ENCODE results near the gene IMMT. TPM values are rescaled to one million over a fixed set of nuclear protein-coding genes. Genes with fewer than 3 reads are reported as not detected.
A peak's percentile ranks its signal among the peaks of the same experiment; 100 is the strongest.

IMMT gene
- total RNA-seq, 1 experiment from 2014 or later: 172 TPM

GRCh38 chr2:86189782-86190416 is 5.4 kb downstream of the IMMT start:
- peaks cover 34% of the 10 kb centered on the region for H3K4me1 ChIP-seq (ENCODE audit: insufficient read depth, low read length, poor library complexity, severe bottlenecking)
- ChIA-PET CTCF (no interaction called here), POLR2A (ENCODE audit: low non-redundant PET) (no interaction called here)
- TF ChIP-seq EZH2 (IDR thresholded peaks at IDR 0.05; ENCODE audit: borderline replicate concordance, low read depth, low read length, poor library complexity, severe bottlenecking) (no peak), CTCF (conservative IDR thresholded peaks at IDR 0.05; ENCODE audit: low read depth, low read length) (no peak)
- H3K27me3 ChIP-seq (replicated peaks; ENCODE audit: insufficient read depth, low read depth, low read length, poor library complexity): no peaks in the 10 kb centered on the region
- intact Hi-C loops (cut with micrococcal nuclease; ENCODE audit: unreplicated experiment): no loop called here
- H3K36me3 ChIP-seq (ENCODE audit: insufficient read depth, low read length, poor library complexity, severe bottlenecking): peaks cover 3% of the 10 kb centered on the region
- no TSS peak for BruUV-seq (replicated peaks)
- no peak for DNase-seq (ENCODE audit: low spot score)
- H3K4me3 ChIP-seq (ENCODE audit: low read depth, low read length, poor library complexity, severe bottlenecking): no peak overlapping the region
- no peaks in the 10 kb centered on the region for H3K9me3 ChIP-seq (ENCODE audit: low read depth, low read length, poor library complexity, severe bottlenecking)
- no peak overlapping the region for H3K27ac ChIP-seq (ENCODE audit: low read depth, low read length, poor library complexity, severe bottlenecking)

DNA sequence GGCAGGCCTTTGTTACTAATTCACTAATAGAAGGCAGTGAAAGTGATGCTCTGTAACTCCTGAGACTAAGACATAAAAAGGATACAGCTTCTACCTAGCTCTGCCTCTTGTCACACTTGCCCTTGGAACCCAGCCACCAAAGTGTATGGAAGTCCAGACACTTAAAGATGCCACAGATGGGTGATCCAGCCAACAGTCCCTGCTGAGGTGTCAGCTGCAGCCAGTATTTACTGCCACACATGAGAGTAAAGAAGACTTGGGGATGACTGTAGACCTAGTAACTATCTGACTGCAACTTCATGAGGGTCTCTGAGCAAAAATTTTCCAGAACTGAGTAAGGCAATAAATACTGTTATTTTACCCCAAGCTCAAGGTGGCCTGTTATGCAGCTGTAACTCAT is 8.8 kb downstream of the IMMT start:
- ChIA-PET CTCF (interaction anchor here (0.6 kb wide), 1 partner anchor 9 kb away, joined by 3 read pairs; no protein-coding TSS in a partner anchor), POLR2A (ENCODE audit: low non-redundant PET) (no interaction called here)
- intact Hi-C loops (cut with micrococcal nuclease; ENCODE audit: unreplicated experiment): no loop called here
- no peaks in the 10 kb centered on the region for H3K27me3 ChIP-seq (replicated peaks; ENCODE audit: insufficient read depth, low read depth, low read length, poor library complexity)
- H3K27ac ChIP-seq (ENCODE audit: low read depth, low read length, poor library complexity, severe bottlenecking): peak overlapping the region; percentile 67
- no peaks in the 10 kb centered on the region for H3K36me3 ChIP-seq (ENCODE audit: insufficient read depth, low read length, poor library complexity, severe bottlenecking)
- TF ChIP-seq EZH2 (IDR thresholded peaks at IDR 0.05; ENCODE audit: borderline replicate concordance, low read depth, low read length, poor library complexity, severe bottlenecking) (no peak), CTCF (conservative IDR thresholded peaks at IDR 0.05; ENCODE audit: low read depth, low read length) (no peak)
- H3K9me3 ChIP-seq (ENCODE audit: low read depth, low read length, poor library complexity, severe bottlenecking): no peaks in the 10 kb centered on the region
- H3K4me3 ChIP-seq (ENCODE audit: low read depth, low read length, poor library complexity, severe bottlenecking): no peak overlapping the region
- BruUV-seq (replicated peaks): no TSS peak
- peaks cover 30% of the 10 kb centered on the region for H3K4me1 ChIP-seq (ENCODE audit: insufficient read depth, low read length, poor library complexity, severe bottlenecking)
- DNase-seq (ENCODE audit: low spot score): peak; percentile 21

GRCh38 chr2:86185517-86186212 is 9.6 kb downstream of the IMMT start:
- POLR2A ChIA-PET (ENCODE audit: low non-redundant PET): no interaction called here
- BruUV-seq (replicated peaks): no TSS peak

More at GRCh38 chr2:86185517-86186212, 9.6 kb downstream of the IMMT start:
- Histone ChIP-seq H3K27me3 (replicated peaks; ENCODE audit: insufficient read depth, low read depth, low read length, poor library complexity) (no peaks in the 10 kb centered on the region), H3K27ac (ENCODE audit: low read depth, low read length, poor library complexity, severe bottlenecking) (peak overlapping the region; percentile 67), H3K4me1 (ENCODE audit: insufficient read depth, low read length, poor library complexity, severe bottlenecking) (peaks cover 30% of the 10 kb centered on the region), H3K36me3 (ENCODE audit: insufficient read depth, low read length, poor library complexity, severe bottlenecking) (no peaks in the 10 kb centered on the region), H3K9me3 (ENCODE audit: low read depth, low read length, poor library complexity, severe bottlenecking) (no peaks in the 10 kb centered on the region), H3K4me3 (ENCODE audit: low read depth, low read length, poor library complexity, severe bottlenecking) (no peak overlapping the region)
- TF ChIP-seq EZH2 (IDR thresholded peaks at IDR 0.05; ENCODE audit: borderline replicate concordance, low read depth, low read length, poor library complexity, severe bottlenecking) (no peak), CTCF (conservative IDR thresholded peaks at IDR 0.05; ENCODE audit: low read depth, low read length) (no peak)
- peak; percentile 21 for DNase-seq (ENCODE audit: low spot score)
- CTCF ChIA-PET: no interaction called here
- intact Hi-C loops (cut with micrococcal nuclease; ENCODE audit: unreplicated experiment): no loop called here

Measured in A673 (cell line).